Smooth muscle cell (in vitro differentiated cells): Measurements from ENCODE around the gene SIRT2. TPM values are rescaled to one million over a fixed set of nuclear protein-coding genes. Genes with fewer than 3 reads are reported as not detected.

Experiments used
- DNase-seq: peaks from one replicate; lab custom pipeline; 2025; ENCODE audit not compliant: unreplicated experiment; lab: John Stamatoyannopoulos, UW
- H2AFZ ChIP-seq: fragments of 200-600 bp; sonication (generic); 2 replicates; pipeline ENCODE4 v1.6.0; 2016; ENCODE audit warnings: antibody characterized with exemption, low read depth, mild to moderate bottlenecking
- H3F3A ChIP-seq: fragments of 200-600 bp; sonication (generic); 2 replicates; pipeline ENCODE4 v1.6.0; 2017; ENCODE audit warnings: antibody characterized with exemption, low read depth
- H3K27ac ChIP-seq: fragments of 200-600 bp; sonication (generic); 2 replicates; pipeline ENCODE4 v1.5.1; 2016; ENCODE audit warnings: low read depth, mild to moderate bottlenecking
- H3K27me3 ChIP-seq: fragments of 200-600 bp; sonication (generic); 2 replicates; pipeline ENCODE4 v1.6.1; 2016; ENCODE audit warnings: low read depth, mild to moderate bottlenecking
- H3K36me3 ChIP-seq: fragments of 200-600 bp; sonication (generic); 2 replicates; pipeline ENCODE4 v1.5.1; 2016; ENCODE audit warnings: low read depth
- H3K4me1 ChIP-seq: fragments of 200-600 bp; sonication (generic); 2 replicates; pipeline ENCODE4 v1.5.1; 2016; ENCODE audit warnings: low read depth
- H3K4me2 ChIP-seq: fragments of 200-600 bp; sonication (generic); 2 replicates; pipeline ENCODE4 v1.6.0; 2016; ENCODE audit warnings: mild to moderate bottlenecking
- H3K4me3 ChIP-seq: fragments of 200-600 bp; sonication (generic); 2 replicates; pipeline ENCODE4 v1.5.1; 2016; ENCODE audit warnings: mild to moderate bottlenecking
- H3K79me2 ChIP-seq: fragments of 200-600 bp; sonication (generic); 2 replicates; pipeline ENCODE4 v1.6.0; 2016; ENCODE audit warnings: low read depth, mild to moderate bottlenecking
- H3K9ac ChIP-seq: fragments of 200-600 bp; sonication (generic); 2 replicates; pipeline ENCODE4 v1.6.0; 2016; ENCODE audit warnings: low read depth
- H3K9me3 ChIP-seq: fragments of 200-600 bp; sonication (generic); replicated peaks from 2 replicates; pipeline ENCODE4 v1.5.1; 2016; ENCODE audit warnings: low read depth
- H4K20me1 ChIP-seq: fragments of 200-600 bp; sonication (generic); 2 replicates; pipeline ENCODE4 v1.6.0; 2016; ENCODE audit warnings: low read depth
- WGBS: methylation state at CpG from one replicate; pipeline ENCODE4 v1.1.7; 2016; ENCODE audit warnings: low lambda C conversion rate; 5-methylcytosine and 5-hydroxymethylcytosine counted together
- polyA plus RNA-seq: library from polyadenylated mRNA; unstranded; fragments of >200 nt; fragmentation: Nextera tagmentation; extraction: Ambion mirVana; gene quantifications from 2 replicates; pipeline ENCODE4 v1.2.1, GENCODE V29; 2016
- total RNA-seq: library from RNA; depleted of rRNA; stranded (reverse); fragments of >200 nt; gene quantifications from 2 replicates; pipeline ENCODE4 v1.2.3, GENCODE V29; 2014
- TF ChIP-seq, protein P1 (sequence below): fragments of 200-600 bp; sonication (generic); IDR thresholded peaks from 2 replicates; pipeline ENCODE4 v1.5.1; 2017; ENCODE audit warnings: borderline replicate concordance, mild to moderate bottlenecking, antibody characterized with exemption; ENCODE audit not compliant: insufficient read depth, poor library complexity, severe bottlenecking

SIRT2 gene
- total and polyA plus RNA-seq, 2 experiments from 2014 or later = 30.7 to 48.4 TPM

DNA sequence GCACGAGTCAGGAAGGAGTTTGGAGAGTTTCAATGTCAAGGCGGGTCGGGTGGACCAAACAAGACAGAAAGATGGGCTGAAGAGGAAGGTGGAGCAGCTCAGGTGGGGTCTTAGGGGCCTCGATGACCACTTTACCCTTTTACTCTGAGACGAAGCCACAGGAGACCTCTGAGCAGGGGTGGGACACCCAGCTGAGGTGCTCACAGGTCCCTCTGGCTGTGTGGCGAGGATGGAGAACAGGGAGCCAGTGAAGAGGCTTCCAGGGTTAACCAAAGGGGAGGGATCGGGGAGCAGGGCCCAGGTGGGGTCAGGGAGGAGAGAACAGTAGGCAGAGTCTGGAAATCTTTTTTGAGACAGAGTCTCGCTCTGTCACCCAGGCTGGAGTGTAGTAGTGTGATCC lies 14.5 kb upstream of the SIRT2 start:
- Histone ChIP-seq H2AFZ (no peak overlapping the region), H3K4me3 (no peak overlapping the region), H3K4me2 (no peak overlapping the region), H3F3A (no peaks in the 10 kb centered on the region), H3K27me3 (no peaks in the 10 kb centered on the region), H3K79me2 (no peaks in the 10 kb centered on the region), H4K20me1 (no peaks in the 10 kb centered on the region), H3K9ac (no peak overlapping the region), H3K4me1 (no peaks in the 10 kb centered on the region), H3K9me3 (no peaks in the 10 kb centered on the region), H3K27ac (no peak overlapping the region), H3K36me3 (no peaks in the 10 kb centered on the region)
- no peak for DNase-seq
- TF ChIP-seq, protein P1, sequence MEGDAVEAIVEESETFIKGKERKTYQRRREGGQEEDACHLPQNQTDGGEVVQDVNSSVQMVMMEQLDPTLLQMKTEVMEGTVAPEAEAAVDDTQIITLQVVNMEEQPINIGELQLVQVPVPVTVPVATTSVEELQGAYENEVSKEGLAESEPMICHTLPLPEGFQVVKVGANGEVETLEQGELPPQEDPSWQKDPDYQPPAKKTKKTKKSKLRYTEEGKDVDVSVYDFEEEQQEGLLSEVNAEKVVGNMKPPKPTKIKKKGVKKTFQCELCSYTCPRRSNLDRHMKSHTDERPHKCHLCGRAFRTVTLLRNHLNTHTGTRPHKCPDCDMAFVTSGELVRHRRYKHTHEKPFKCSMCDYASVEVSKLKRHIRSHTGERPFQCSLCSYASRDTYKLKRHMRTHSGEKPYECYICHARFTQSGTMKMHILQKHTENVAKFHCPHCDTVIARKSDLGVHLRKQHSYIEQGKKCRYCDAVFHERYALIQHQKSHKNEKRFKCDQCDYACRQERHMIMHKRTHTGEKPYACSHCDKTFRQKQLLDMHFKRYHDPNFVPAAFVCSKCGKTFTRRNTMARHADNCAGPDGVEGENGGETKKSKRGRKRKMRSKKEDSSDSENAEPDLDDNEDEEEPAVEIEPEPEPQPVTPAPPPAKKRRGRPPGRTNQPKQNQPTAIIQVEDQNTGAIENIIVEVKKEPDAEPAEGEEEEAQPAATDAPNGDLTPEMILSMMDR = no peak
- WGBS = 98% methylated on average over 8 of the region's 8 CpGs

DNA sequence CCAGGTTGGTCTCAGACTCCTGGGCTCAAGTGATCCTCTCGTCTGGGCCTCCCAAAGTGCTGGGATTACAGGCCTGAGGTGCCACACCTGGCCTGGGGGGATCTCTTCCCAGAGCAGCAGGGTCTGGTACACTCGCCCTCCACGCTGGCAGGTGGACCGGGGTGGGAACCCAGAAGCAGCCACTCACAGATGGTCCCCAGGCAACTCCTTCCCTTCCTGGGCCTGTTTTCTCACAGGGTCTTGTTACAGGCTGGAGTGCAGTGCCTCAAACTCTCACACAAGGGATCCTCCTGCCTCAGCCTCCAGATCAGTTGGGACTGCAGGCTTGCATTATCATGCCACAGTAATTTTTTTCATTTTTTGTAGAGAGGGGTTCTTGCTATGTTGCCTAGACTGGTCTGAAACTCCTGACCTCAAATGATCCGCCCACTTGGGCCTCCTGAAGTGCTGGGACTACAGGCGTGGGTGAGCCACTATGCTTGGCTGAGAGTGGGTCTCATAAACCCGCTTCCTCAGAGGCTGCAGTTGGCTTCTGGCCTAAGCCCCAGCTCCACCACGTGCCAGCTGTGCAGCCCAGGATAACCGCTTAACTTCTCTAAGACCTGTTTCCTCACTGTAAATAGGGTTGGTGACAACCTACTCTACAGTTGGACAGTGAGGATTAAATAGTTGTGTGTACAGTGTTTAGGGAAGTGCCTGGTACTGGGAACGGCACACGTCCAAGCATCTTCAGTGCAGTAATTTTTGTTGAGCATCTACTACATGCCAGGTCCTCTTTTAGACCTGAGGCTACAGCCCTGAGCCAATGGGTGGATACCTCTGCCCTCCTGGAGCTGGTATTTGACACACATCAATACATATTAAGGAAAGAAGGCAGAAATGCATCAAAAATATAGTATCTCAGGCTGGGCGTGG lies 13.4 kb upstream of the SIRT2 start:
- Histone ChIP-seq H3K79me2 (no peaks in the 10 kb centered on the region), H3K27me3 (no peaks in the 10 kb centered on the region), H3K27ac (no peak overlapping the region), H3K4me1 (no peaks in the 10 kb centered on the region), H3K9me3 (no peaks in the 10 kb centered on the region), H4K20me1 (no peaks in the 10 kb centered on the region), H3K36me3 (no peaks in the 10 kb centered on the region), H2AFZ (no peak overlapping the region), H3K4me2 (no peak overlapping the region), H3K4me3 (no peak overlapping the region), H3K9ac (no peak overlapping the region), H3F3A (no peaks in the 10 kb centered on the region)
- DNase-seq = no peak
- TF ChIP-seq, protein P1 = no peak
- WGBS = 79% methylated on average over 12 of the region's 12 CpGs

DNA sequence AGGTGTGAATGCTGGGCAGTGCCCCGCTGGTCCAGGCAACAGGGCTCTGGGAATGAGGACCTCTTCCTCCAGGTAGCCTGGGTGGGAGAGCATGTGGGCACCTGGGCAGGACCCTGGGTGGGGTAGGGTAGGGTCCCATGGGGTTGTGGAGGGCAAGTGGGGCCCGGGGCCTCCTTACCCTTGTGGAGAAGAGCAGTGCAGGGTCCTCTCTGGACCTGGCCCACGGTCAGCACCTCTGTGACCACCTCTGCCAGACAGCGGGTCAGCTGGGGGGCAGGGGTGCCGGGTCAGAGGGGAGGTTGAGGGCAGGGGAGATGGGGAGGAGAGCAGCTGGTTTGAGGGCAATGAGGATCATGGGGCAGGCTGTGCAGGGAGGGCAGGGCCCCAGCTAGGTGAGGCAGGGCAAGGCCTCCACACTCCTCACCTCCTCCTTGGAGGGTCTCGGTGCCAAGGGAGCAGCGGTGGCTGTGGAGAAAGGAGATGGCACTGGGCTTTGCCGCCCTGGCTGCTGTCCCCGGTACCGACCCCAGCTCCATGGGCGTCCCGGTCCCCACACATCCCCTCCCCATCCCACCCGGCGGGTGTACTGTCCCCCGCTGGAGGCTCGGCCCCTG lies 12.1 kb upstream of the SIRT2 start:
- H3K79me2 ChIP-seq = no peaks in the 10 kb centered on the region
- no peak for DNase-seq
- H4K20me1 ChIP-seq = no peaks in the 10 kb centered on the region
- no peak overlapping the region for H2AFZ ChIP-seq
- TF ChIP-seq, protein P1 = no peak
- no peaks in the 10 kb centered on the region for H3K9me3 ChIP-seq
- H3K27ac ChIP-seq = no peak overlapping the region
- no peaks in the 10 kb centered on the region for H3K4me1 ChIP-seq
- no peak overlapping the region for H3K9ac ChIP-seq
- H3K27me3 ChIP-seq = no peaks in the 10 kb centered on the region
- no peak overlapping the region for H3K4me2 ChIP-seq
- H3K4me3 ChIP-seq = no peak overlapping the region
- no peaks in the 10 kb centered on the region for H3F3A ChIP-seq
- 89% methylated on average over 7 of the region's 16 CpGs for WGBS
- no peaks in the 10 kb centered on the region for H3K36me3 ChIP-seq
